Measurements from ENCODE around the gene ZMYND11. TPM values are rescaled to one million over a fixed set of nuclear protein-coding genes. Genes with fewer than 3 reads are reported as not detected.

ZMYND11 gene
- total RNA-seq, 1 experiment from 2014 or later, result 37.5 TPM

DNA sequence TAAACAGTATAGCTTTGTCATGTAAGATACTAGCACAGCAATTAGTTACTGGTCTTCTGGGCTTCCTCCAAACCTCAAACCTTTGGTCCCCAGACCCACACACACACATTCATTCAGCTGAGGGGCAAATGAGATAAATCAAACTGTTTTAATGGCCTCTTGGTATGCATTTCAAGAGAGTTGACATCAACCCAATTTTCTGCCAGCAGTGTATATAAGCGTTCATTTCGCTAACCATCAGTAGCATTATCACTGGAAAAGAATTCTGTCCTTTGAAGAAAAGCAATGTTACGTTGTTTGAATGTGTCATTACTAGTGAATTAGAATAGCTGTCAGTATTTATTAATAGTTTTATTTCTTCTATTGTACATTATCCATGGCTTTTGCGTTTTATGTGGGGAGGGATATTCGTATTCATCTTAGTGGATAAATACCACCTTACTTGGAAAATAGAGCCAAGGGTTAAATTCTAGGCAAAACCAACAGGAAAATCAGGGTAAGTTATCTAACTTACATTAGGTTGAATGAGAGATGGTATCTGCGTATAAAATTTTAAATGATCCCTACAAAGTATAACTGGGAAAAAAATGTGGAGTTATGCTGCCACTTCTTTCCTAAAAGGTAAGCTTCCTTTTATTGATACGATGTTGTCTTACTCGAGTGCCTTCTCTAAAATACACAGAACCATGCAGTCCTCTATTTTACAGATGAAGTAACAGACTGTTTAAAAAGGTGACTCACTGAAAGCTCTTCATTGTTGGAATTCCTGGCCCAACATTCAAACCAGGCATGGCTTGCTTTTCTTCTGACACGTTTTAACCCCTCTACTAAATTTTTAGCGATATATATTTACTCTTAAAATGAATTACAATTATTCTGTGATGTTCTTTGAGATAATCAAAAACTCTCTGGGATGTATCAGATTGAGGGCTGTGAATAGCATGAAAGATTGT, 2.0 kb upstream of the ZMYND11 start (continued):
- TF ChIP-seq, protein P1, sequence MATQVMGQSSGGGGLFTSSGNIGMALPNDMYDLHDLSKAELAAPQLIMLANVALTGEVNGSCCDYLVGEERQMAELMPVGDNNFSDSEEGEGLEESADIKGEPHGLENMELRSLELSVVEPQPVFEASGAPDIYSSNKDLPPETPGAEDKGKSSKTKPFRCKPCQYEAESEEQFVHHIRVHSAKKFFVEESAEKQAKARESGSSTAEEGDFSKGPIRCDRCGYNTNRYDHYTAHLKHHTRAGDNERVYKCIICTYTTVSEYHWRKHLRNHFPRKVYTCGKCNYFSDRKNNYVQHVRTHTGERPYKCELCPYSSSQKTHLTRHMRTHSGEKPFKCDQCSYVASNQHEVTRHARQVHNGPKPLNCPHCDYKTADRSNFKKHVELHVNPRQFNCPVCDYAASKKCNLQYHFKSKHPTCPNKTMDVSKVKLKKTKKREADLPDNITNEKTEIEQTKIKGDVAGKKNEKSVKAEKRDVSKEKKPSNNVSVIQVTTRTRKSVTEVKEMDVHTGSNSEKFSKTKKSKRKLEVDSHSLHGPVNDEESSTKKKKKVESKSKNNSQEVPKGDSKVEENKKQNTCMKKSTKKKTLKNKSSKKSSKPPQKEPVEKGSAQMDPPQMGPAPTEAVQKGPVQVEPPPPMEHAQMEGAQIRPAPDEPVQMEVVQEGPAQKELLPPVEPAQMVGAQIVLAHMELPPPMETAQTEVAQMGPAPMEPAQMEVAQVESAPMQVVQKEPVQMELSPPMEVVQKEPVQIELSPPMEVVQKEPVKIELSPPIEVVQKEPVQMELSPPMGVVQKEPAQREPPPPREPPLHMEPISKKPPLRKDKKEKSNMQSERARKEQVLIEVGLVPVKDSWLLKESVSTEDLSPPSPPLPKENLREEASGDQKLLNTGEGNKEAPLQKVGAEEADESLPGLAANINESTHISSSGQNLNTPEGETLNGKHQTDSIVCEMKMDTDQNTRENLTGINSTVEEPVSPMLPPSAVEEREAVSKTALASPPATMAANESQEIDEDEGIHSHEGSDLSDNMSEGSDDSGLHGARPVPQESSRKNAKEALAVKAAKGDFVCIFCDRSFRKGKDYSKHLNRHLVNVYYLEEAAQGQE (IDR thresholded peaks at IDR 0.05; ENCODE audit: insufficient read depth in 1 of 2, low read depth in 2 of 2, low read length in 1 of 2), result no peak

DNA sequence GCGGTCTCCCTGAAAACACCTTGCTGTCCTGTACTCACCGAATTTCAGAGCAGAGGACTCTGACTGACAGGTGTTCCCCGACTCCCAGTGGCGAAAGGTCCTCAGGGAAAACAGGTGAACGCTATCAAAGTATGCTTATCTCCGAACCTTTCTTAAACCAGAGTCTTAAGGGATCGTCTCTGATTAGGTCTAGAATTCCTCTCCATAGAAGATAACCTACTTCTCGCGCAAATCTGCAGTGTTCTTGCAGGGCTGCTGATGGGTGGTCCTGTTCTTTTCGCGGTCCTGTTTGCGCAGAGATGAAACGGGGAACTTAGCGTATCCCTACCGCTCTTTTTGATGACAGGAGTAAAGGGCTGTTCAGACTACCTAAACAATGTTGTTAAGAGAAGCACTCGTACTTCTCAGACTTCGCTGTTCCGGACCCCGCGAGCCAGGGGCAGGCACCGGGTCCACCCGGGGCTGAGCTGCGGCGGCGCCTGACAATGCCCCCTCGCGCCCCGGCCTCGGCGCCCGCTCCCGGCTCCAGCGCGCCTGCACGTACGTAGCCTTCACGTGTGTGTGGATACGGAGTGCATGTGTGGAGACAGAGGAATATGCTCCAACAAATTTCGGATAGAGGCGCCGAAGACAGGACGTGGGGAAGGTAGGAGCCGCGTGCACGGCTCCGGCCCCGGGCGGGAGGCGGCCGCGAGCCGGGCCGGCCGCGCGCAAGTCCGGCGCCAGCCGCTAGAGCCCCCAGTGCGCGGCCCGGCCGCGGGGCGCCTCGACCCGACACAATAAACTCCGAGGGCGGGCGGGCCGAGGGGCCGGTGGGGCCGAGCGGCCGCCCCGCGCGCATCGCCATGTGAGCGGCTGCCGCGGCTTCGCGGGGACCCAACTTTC, 766 bp upstream of the ZMYND11 start:
- peak overlapping the region; percentile 81 for H3K27ac ChIP-seq (ENCODE audit: low read length)
- in situ Hi-C loops (cut with HindIII; ENCODE audit: low pct_unique_long_range_greater_than_20kb, low sequenced_read_pairs), result no loop called here
- POLR2A ChIA-PET, result no interaction called here
- no peaks in the 10 kb centered on the region for H3K27me3 ChIP-seq (ENCODE audit: control insufficient read depth, insufficient read depth, low read length)
- TF ChIP-seq, protein P2, sequence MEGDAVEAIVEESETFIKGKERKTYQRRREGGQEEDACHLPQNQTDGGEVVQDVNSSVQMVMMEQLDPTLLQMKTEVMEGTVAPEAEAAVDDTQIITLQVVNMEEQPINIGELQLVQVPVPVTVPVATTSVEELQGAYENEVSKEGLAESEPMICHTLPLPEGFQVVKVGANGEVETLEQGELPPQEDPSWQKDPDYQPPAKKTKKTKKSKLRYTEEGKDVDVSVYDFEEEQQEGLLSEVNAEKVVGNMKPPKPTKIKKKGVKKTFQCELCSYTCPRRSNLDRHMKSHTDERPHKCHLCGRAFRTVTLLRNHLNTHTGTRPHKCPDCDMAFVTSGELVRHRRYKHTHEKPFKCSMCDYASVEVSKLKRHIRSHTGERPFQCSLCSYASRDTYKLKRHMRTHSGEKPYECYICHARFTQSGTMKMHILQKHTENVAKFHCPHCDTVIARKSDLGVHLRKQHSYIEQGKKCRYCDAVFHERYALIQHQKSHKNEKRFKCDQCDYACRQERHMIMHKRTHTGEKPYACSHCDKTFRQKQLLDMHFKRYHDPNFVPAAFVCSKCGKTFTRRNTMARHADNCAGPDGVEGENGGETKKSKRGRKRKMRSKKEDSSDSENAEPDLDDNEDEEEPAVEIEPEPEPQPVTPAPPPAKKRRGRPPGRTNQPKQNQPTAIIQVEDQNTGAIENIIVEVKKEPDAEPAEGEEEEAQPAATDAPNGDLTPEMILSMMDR (IDR thresholded peaks at IDR 0.05), result peak; percentile 11
- TF ChIP-seq, protein P1 (IDR thresholded peaks at IDR 0.05; ENCODE audit: insufficient read depth in 1 of 2, low read depth in 2 of 2, low read length in 1 of 2), result no peak
- intact Hi-C loops (cut with micrococcal nuclease; ENCODE audit: unreplicated experiment), result no loop called here
- H3K36me3 ChIP-seq (ENCODE audit: control insufficient read depth, insufficient read depth, low read length), result no peaks in the 10 kb centered on the region
- CTCF ChIA-PET, result no interaction called here
- peak; percentile 60 for ATAC-seq
- no peak for DNase-seq (ENCODE audit: low read depth, low spot score)
- peak overlapping the region; percentile 50 to 73 for H3K4me3 ChIP-seq (ENCODE audit: low read depth in 2 of 2, low read length in 2 of 2)
- H3K4me1 ChIP-seq (ENCODE audit: control insufficient read depth, insufficient read depth, low read length), result peaks cover 26% of the 10 kb centered on the region
- BruUV-seq (replicated peaks), result no TSS peak
- H3K9me3 ChIP-seq (ENCODE audit: control insufficient read depth, insufficient read depth, low read depth, low read length), result no peaks in the 10 kb centered on the region

Data from Panc1 (cell line).